Forelimb muscle (tissue), 1 donor: ENCODE results near the gene INS. TPM values are rescaled to one million over a fixed set of nuclear protein-coding genes. Genes with fewer than 3 reads are reported as not detected.
"Not testable (repeated sequence)": the region's sequence is repeated elsewhere in the genome, so short reads cannot be mapped to it uniquely, and the experiment has no call there.

Experiments used
- DNase-seq: peaks from one replicate; pipeline ENCODE4 v3.0.0-alpha.2; 2013; ENCODE audit warnings: low read depth
- polyA plus RNA-seq: library from polyadenylated mRNA; unstranded; fragments of 120-200 nt; gene quantifications from one replicate; pipeline ENCODE4 v1.2.1, GENCODE V29; 2013; ENCODE audit not compliant: insufficient read length

INS gene
- polyA plus RNA-seq, 1 donor = not detected

GRCh38 chr11:2132874-2133240 is 28.2 kb downstream of the INS start:
- DNase-seq = no peak

GRCh38 chr11:2132246-2132645 is 28.8 kb downstream of the INS start:
- no peak for DNase-seq

- no peak for DNase-seq
These were observed 29.4 kb downstream of the INS start for GRCh38 chr11:2131371-2132236.

- no peak for DNase-seq
These were observed 30.1 kb downstream of the INS start for GRCh38 chr11:2130881-2131352.

GRCh38 chr11:2129699-2130366 is 31.2 kb downstream of the INS start:
- DNase-seq = no peak

- no peak for DNase-seq
These were observed 31.7 kb downstream of the INS start for GRCh38 chr11:2129308-2129698.

GRCh38 chr11:2128511-2129307 is 32.3 kb downstream of the INS start:
- no peak for DNase-seq

GRCh38 chr11:2128130-2128510 is 32.9 kb downstream of the INS start:
- no peak for DNase-seq

- no peak for DNase-seq
These were observed 33.4 kb downstream of the INS start for GRCh38 chr11:2127482-2128129.

- no peak for DNase-seq
These were observed 34.4 kb downstream of the INS start for GRCh38 chr11:2126520-2127085.

- DNase-seq = not testable (repeated sequence)
These were observed 36.1 kb downstream of the INS start for GRCh38 chr11:2124736-2125484.

GRCh38 chr11:2123628-2123960 is 37.4 kb downstream of the INS start:
- no peak for DNase-seq

- no peak for DNase-seq
These were observed 37.9 kb downstream of the INS start for GRCh38 chr11:2122907-2123627.

- no peak for DNase-seq
These were observed 38.6 kb downstream of the INS start for GRCh38 chr11:2122222-2122906.

GRCh38 chr11:2121227-2122130 is 39.5 kb downstream of the INS start:
- no peak for DNase-seq

- DNase-seq = no peak
These were observed 40.5 kb downstream of the INS start for GRCh38 chr11:2120359-2121100.

GRCh38 chr11:2118677-2119076 is 42.3 kb downstream of the INS start:
- DNase-seq = no peak

GRCh38 chr11:2116680-2117079 is 44.3 kb downstream of the INS start:
- no peak for DNase-seq
